Endothelial cell of umbilical vein (primary cell): ENCODE results near the gene ANKRD13D. TPM values are rescaled to one million over a fixed set of nuclear protein-coding genes. Genes with fewer than 3 reads are reported as not detected.

ENCODE experiments used
- BruUV-seq: library from RNA; stranded (reverse); fragments of 400-500 nt; replicated peaks from 2 replicates; lab custom pipeline; 2021; lab: Mats Ljungman, UMichigan
- CTCF ChIA-PET: fragments of 300-600, 350-600 bp; sonication (Branson Sonifier 250); formaldehyde crosslinking; loops from one replicate; lab custom pipeline; 2021; ENCODE audit warnings: antibody characterized with exemption, inconsistent platforms; lab: Charles Lee
- POLR2A ChIA-PET: fragments of 300-600, 350-600 bp; sonication (Branson Sonifier 250); formaldehyde crosslinking; loops from one replicate; lab custom pipeline; 2021; ENCODE audit warnings: antibody characterized with exemption, inconsistent platforms; lab: Charles Lee
- DNase-seq: peaks from one replicate; pipeline ENCODE4 v3.0.0-alpha.2; 2011; ENCODE audit warnings: low read depth, low spot score
- FAIRE-seq: peaks from 2 replicates; lab custom pipeline; 2011; peaks lifted over from hg19 to GRCh38; lab: Jason Lieb, UNC
- H2AFZ ChIP-seq: 2 replicates; pipeline ENCODE4 v1.6.0; 2012; ENCODE audit warnings: low read depth, low read length, control low read depth, inconsistent platforms
- H3K27ac ChIP-seq: 2 replicates; pipeline ENCODE4 v1.5.1; 2011; ENCODE audit warnings: low read depth, mild to moderate bottlenecking, control low read depth, low read length, moderate library complexity; ENCODE audit not compliant: insufficient read depth
- H3K27me3 ChIP-seq, 2 experiments: 2 replicates each; pipeline versions ENCODE4 v1.6.0 to v1.6.1; 2011; ENCODE audit warnings: low read length in 2 of 2, mixed read lengths in 1 of 2; ENCODE audit not compliant: control insufficient read depth in 2 of 2, insufficient read depth in 2 of 2
- H3K36me3 ChIP-seq, 2 experiments: 2 replicates in 1 of 2; 3 replicates in 1 of 2; pipeline ENCODE4 v1.5.1; 2011; ENCODE audit warnings: low read length in 2 of 2, mild to moderate bottlenecking in 1 of 2, moderate library complexity in 1 of 2; ENCODE audit not compliant: control insufficient read depth in 2 of 2, insufficient read depth in 2 of 2; ENCODE audit errors: extremely low read depth in 1 of 2
- H3K4me1 ChIP-seq: 3 replicates; pipeline ENCODE4 v1.5.1; 2011; ENCODE audit warnings: mild to moderate bottlenecking, low read length; ENCODE audit not compliant: control insufficient read depth, insufficient read depth; ENCODE audit errors: extremely low read depth
- H3K4me2 ChIP-seq: 2 replicates; pipeline ENCODE4 v1.6.1; 2011; ENCODE audit warnings: low read length, control low read depth, mixed read lengths; ENCODE audit not compliant: insufficient read depth
- H3K4me3 ChIP-seq, 3 experiments: fragments of 200-600 bp in 1 of 3; sonication (generic), shearing (Covaris generic) in 1 of 3; replicated peaks in 1 of 3; 2 replicates each; pipeline ENCODE4 v1.5.1; 2011 to 2016; ENCODE audit warnings: control low read depth in 3 of 3, low read length in 3 of 3, mild to moderate bottlenecking in 2 of 3, inconsistent platforms in 1 of 3, low read depth in 1 of 3, moderate library complexity in 1 of 3; ENCODE audit not compliant: insufficient read depth in 1 of 3
- H3K79me2 ChIP-seq: 2 replicates; pipeline ENCODE4 v1.6.0; 2012; ENCODE audit warnings: low read length, inconsistent platforms; ENCODE audit not compliant: control insufficient read depth, insufficient read depth
- H3K9ac ChIP-seq: replicated peaks from 2 replicates; pipeline ENCODE3; 2011; ENCODE audit warnings: low read length, control low read depth; ENCODE audit not compliant: insufficient read depth; ENCODE audit errors: extremely low read depth
- H3K9me1 ChIP-seq: replicated peaks from 3 replicates; pipeline ENCODE4 v1.6.0; 2011; ENCODE audit warnings: mild to moderate bottlenecking, low read length; ENCODE audit not compliant: control insufficient read depth, insufficient read depth; ENCODE audit errors: extremely low read depth
- H3K9me3 ChIP-seq: replicated peaks from 2 replicates; pipeline ENCODE4 v1.5.1; 2012; ENCODE audit warnings: low read length, inconsistent platforms; ENCODE audit not compliant: control insufficient read depth, insufficient read depth
- H4K20me1 ChIP-seq: replicated peaks from 2 replicates; pipeline ENCODE3; 2011; ENCODE audit warnings: mild to moderate bottlenecking, low read length; ENCODE audit not compliant: control insufficient read depth, insufficient read depth; ENCODE audit errors: extremely low read depth
- CTCF ChIP-seq, 2 donors: IDR thresholded peaks; 1 replicate in 1 of 2; 2 replicates in 1 of 2; pipeline ENCODE4 v1.5.1; 2011; ENCODE audit warnings: low read length in 2 of 2, mild to moderate bottlenecking in 2 of 2, moderate library complexity in 2 of 2, control low read depth in 1 of 2, inconsistent platforms in 1 of 2, low read depth in 1 of 2; ENCODE audit not compliant: insufficient read depth in 1 of 2; ENCODE audit errors: extremely low read depth in 1 of 2
- EZH2 ChIP-seq: IDR thresholded peaks from 2 replicates; pipeline ENCODE4 v1.6.1; 2012; ENCODE audit warnings: borderline replicate concordance, low read depth, mild to moderate bottlenecking, moderate library complexity, low read length, inconsistent platforms; ENCODE audit not compliant: severe bottlenecking
- FOS ChIP-seq: IDR thresholded peaks from 2 replicates; pipeline ENCODE4 v1.6.1; 2011; ENCODE audit warnings: mild to moderate bottlenecking, low read length, moderate library complexity, borderline replicate concordance; ENCODE audit not compliant: insufficient read depth
- GATA2 ChIP-seq: IDR thresholded peaks from 2 replicates; pipeline ENCODE4 v1.7.0; 2011; ENCODE audit warnings: low read depth, mild to moderate bottlenecking, moderate library complexity, mixed read lengths, low read length; ENCODE audit not compliant: insufficient read length, insufficient read depth
- JUN ChIP-seq: IDR thresholded peaks from 2 replicates; pipeline ENCODE4 v1.6.1; 2011; ENCODE audit warnings: borderline replicate concordance, low read depth; ENCODE audit not compliant: insufficient read length, insufficient read depth
- MAX ChIP-seq: IDR thresholded peaks from 2 replicates; pipeline ENCODE4 v1.6.1; 2011; ENCODE audit not compliant: insufficient read depth, insufficient read length
- MYC ChIP-seq: IDR thresholded peaks from one replicate; pipeline ENCODE4 v1.6.1; 2011; ENCODE audit warnings: mild to moderate bottlenecking, low read depth, low read length
- POLR2A ChIP-seq: IDR thresholded peaks from 2 replicates; pipeline ENCODE4 v1.6.1; 2012; ENCODE audit warnings: low read depth, mild to moderate bottlenecking, control low read depth, low read length
- POLR2AphosphoS5 ChIP-seq: IDR thresholded peaks from 2 replicates; pipeline ENCODE4 v1.6.1; 2012; ENCODE audit warnings: low read depth, mild to moderate bottlenecking, control low read depth, low read length, moderate library complexity; ENCODE audit not compliant: insufficient read depth
- dilution Hi-C: fragments of 300-500 bp; cut with MboI; formaldehyde crosslinking; loops from one replicate; pipeline ENCODE4 v1.15.0; 2019; ENCODE audit warnings: low sequenced_read_pairs; ENCODE audit not compliant: extremely low pct_ligation_motif_present
- intact Hi-C: fragments of 100-400 bp; cut with micrococcal nuclease; formaldehyde crosslinking; loops from one replicate; pipeline ENCODE4 v1.10.0; 2022
- polyA plus RNA-seq, 4 experiments: library from polyadenylated mRNA; depleted of rRNA in 3 of 4; stranded (reverse) in 3 of 4; unstranded in 1 of 4; fragments of >200 nt; gene quantifications; 2 replicates each; pipeline versions ENCODE4 v1.2.1 to v1.2.3, GENCODE V29; 2011 to 2012; ENCODE audit warnings: missing spikeins in 1 of 4
- total RNA-seq: library from RNA; stranded (reverse); gene quantifications from 2 replicates; pipeline ENCODE4 v1.2.3, GENCODE V29; 2021

Gene ANKRD13D
- total and polyA plus RNA-seq, 2 donors (not counting 3 experiments of a cell fraction or from before 2014, with no cell fraction given), result 43.5 to 57.5 TPM

DNA sequence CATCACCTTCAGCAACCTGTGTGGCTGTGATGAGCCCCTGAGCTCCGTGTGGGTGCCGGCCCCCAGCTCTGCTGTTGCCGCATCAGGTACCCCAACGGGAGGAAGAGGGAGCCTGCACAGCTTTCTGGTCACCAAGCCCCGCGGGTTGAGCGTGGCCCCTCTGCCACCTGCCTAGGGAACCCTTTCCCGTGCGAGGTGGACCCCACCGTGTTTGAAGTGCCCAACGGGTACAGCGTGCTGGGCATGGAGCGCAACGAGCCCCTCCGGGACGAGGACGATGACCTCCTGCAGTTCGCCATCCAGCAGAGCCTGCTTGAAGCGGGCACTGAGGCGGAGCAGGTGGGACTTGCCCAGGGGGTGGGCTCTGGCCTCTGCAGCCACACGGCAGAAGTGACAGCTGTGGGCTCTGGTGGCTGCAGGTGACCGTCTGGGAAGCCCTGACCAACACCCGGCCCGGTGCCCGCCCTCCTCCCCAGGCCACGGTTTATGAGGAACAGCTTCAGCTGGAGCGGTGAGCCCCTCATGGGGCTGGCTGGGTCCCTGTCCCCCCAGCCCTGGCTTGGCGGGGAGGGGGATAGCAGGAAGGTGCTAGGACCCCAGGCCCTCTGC, 12.3 kb downstream of the ANKRD13D start:
- H2AFZ ChIP-seq, result no peak overlapping the region
- peaks cover 3% of the 10 kb centered on the region for H3K4me1 ChIP-seq
- BruUV-seq, result no TSS peak
- no peak overlapping the region for H3K4me2 ChIP-seq
- no peaks in the 10 kb centered on the region for H3K9me3 ChIP-seq
- POLR2A ChIA-PET, result no interaction called here
- no peak overlapping the region for H3K9ac ChIP-seq
- H3K9me1 ChIP-seq, result no peaks in the 10 kb centered on the region
- H4K20me1 ChIP-seq, result no peaks in the 10 kb centered on the region
- intact Hi-C loops (no loop called here), dilution Hi-C loops (no loop called here)
- TF ChIP-seq MAX (no peak), POLR2AphosphoS5 (peak; percentile 23)
- no peak overlapping the region for H3K27ac ChIP-seq
- FAIRE-seq (no peak), DNase-seq (no peak)
- peaks cover 2% of the 10 kb centered on the region for H3K79me2 ChIP-seq
- peaks cover 0 to 27% of the 10 kb centered on the region in 2 experiments for H3K36me3 ChIP-seq
- H3K4me3 ChIP-seq, result no peak overlapping the region
- CTCF ChIA-PET, result interaction anchor here (1.0 to 3.1 kb wide), 2 partner anchors 16 to 81 kb away, joined by 4 to 18 read pairs; no protein-coding TSS in a partner anchor
- H3K27me3 ChIP-seq, result no peaks in the 10 kb centered on the region

DNA sequence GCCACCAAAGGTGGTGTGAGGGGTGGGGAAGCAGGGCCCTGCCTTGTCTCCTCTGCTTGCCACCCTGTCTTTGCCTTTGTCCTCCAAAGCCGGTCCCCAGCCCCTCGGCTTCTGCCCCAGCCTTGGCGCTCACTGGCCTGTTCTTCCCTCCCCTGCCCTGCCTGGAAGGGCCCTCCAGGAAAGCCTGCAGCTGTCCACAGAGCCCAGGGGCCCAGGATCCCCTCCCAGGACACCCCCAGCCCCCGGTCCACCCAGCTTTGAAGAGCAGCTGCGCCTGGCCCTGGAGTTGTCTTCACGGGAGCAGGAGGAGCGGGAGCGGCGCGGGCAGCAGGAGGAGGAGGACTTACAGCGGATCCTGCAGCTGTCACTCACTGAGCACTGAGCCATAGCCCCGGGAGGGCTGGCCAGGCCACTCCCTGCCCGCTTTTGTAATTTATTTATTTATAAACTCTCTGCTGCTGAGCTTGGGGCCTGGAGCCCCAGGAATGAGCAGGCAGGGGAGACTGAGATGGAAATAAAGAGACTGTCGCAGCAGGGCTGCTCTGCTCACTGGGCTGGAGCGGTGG, 12.9 kb downstream of the ANKRD13D start:
- Histone ChIP-seq H4K20me1 (no peaks in the 10 kb centered on the region), H3K4me3 (no peak overlapping the region), H3K4me2 (no peak overlapping the region), H3K9me3 (no peaks in the 10 kb centered on the region), H3K9me1 (no peaks in the 10 kb centered on the region), H2AFZ (no peak overlapping the region), H3K79me2 (no peaks in the 10 kb centered on the region), H3K36me3 (peaks cover 0 to 25% of the 10 kb centered on the region in 2 experiments), H3K27ac (no peak overlapping the region), H3K4me1 (peaks cover 3% of the 10 kb centered on the region), H3K27me3 (no peaks in the 10 kb centered on the region), H3K9ac (no peak overlapping the region)
- DNase-seq (no peak), FAIRE-seq (no peak)
- intact Hi-C loops (loop anchor here (2.0 kb wide), 1 partner anchor 13 kb away; the partner anchor contains the start of gene ANKRD13D), dilution Hi-C loops (no loop called here)
- ChIA-PET CTCF (interaction anchor here (1.2 to 3.1 kb wide), 4 partner anchors 13 to 220 kb away, joined by 4 to 18 read pairs (median 8); partner anchors contain the start of gene ANKRD13D), POLR2A (interaction anchor here (1.3 kb wide), 1 partner anchor 13 kb away, joined by 6 read pairs; no protein-coding TSS in a partner anchor)
- no peak for TF ChIP-seq POLR2AphosphoS5
- TF ChIP-seq JUN, result no peak
- TF ChIP-seq MAX, result no peak
- no peak for TF ChIP-seq GATA2
- no peak for TF ChIP-seq MYC
- TF ChIP-seq FOS, result no peak
- TF ChIP-seq POLR2A, result no peak
- no peak for TF ChIP-seq CTCF (IDR thresholded peaks at IDR 0.05; ENCODE audit: extremely low read depth in 1 of 2, insufficient read depth in 1 of 2, low read depth in 1 of 2, low read length in 2 of 2)
- TF ChIP-seq EZH2, result no peak
- BruUV-seq, result TSS peak; percentile 12
